ENCODE results near the gene PRXL2C. TPM values are rescaled to one million over a fixed set of nuclear protein-coding genes. Genes with fewer than 3 reads are reported as not detected.

PRXL2C gene
- total and polyA plus RNA-seq, 2 of the 13 experiments (the other 11 are each of a cell fraction or from before 2014, with no cell fraction given), result 11.0 to 13.2 TPM

GRCh38 chr9:96661711-96662110 lies 6.6 kb upstream of the PRXL2C start (continued):
- TF ChIP-seq ARHGAP35 (CRISPR knock-in tag; IDR thresholded peaks at IDR 0.05; ENCODE audit: borderline replicate concordance), result no peak
- TF ChIP-seq NCOR1 (IDR thresholded peaks at IDR 0.05; ENCODE audit: borderline replicate concordance, low read length), result no peak
- TF ChIP-seq ZNF282 (IDR thresholded peaks at IDR 0.05; ENCODE audit: partially characterized antibody), result no peak
- no peak for TF ChIP-seq GLI4 (CRISPR knock-in tag; IDR thresholded peaks at IDR 0.05; ENCODE audit: borderline replicate concordance)
- TF ChIP-seq ZNF782 (CRISPR knock-in tag; IDR thresholded peaks at IDR 0.05; ENCODE audit: borderline replicate concordance), result no peak
- TF ChIP-seq ZNF773 (CRISPR knock-in tag; IDR thresholded peaks at IDR 0.05; ENCODE audit: borderline replicate concordance), result no peak
- TF ChIP-seq MBD4 (IDR thresholded peaks at IDR 0.05; ENCODE audit: borderline replicate concordance, low read length), result no peak
- no peak for TF ChIP-seq ELF3 (CRISPR knock-in tag; IDR thresholded peaks at IDR 0.05)
- TF ChIP-seq BRF2 (CRISPR knock-in tag; IDR thresholded peaks at IDR 0.05), result no peak
- no peak for TF ChIP-seq ZNF792 (CRISPR knock-in tag; IDR thresholded peaks at IDR 0.05)

GRCh38 chr9:96660692-96661248 lies 5.7 kb upstream of the PRXL2C start:
- peaks cover 2% of the 10 kb centered on the region for H3K79me2 ChIP-seq (ENCODE audit: insufficient read depth, low read length)
- H3K4me2 ChIP-seq (ENCODE audit: low read depth, low read length), result peak overlapping the region; percentile 71
- in situ Hi-C loops (cut with HindIII; ENCODE audit: extremely low pct_ligation_motif_present, low pct_unique_long_range_greater_than_20kb), result loop anchor here (25.0 kb wide), 1 partner anchor 323 kb away; no protein-coding TSS in a partner anchor
- H3K9me3 ChIP-seq (ENCODE audit: low read length), result no peaks in the 10 kb centered on the region
- H3K36me3 ChIP-seq (replicated peaks in 1 of 2; ENCODE audit: control insufficient read depth in 1 of 2, insufficient read depth in 2 of 2, low read length in 2 of 2), result no peaks in the 10 kb centered on the region
- FAIRE-seq, result peak; percentile 12
- CTCF ChIA-PET (ENCODE audit: low intra/inter-chr PET ratio, low total read pairs), result no interaction called here
- H3K27me3 ChIP-seq (ENCODE audit: control insufficient read depth in 1 of 2, insufficient read depth in 2 of 2, low read length in 2 of 2), result no peaks in the 10 kb centered on the region
- DNase-seq (ENCODE audit: low spot score), result peak; percentile 87
- WGBS (ENCODE audit: low lambda C conversion rate), result 19% methylated on average over 7 of the region's 7 CpGs
- H3K27ac ChIP-seq (ENCODE audit: extremely low read length, insufficient read depth, low read length), result peak overlapping the region; percentile 42
- peaks cover 44% of the 10 kb centered on the region for H3K4me1 ChIP-seq (ENCODE audit: insufficient read depth, low read length)
- peak overlapping the region; percentile 12; the same call in 1 of the 2 replicates for H3K9ac ChIP-seq (ENCODE audit: insufficient read depth, low read depth, low read length)
- peak; percentile 86 for ATAC-seq
- no peaks in the 10 kb centered on the region for H4K20me1 ChIP-seq (ENCODE audit: insufficient read depth, low read length)
- BruUV-seq (replicated peaks), result no TSS peak
- intact Hi-C loops (cut with micrococcal nuclease; ENCODE audit: unreplicated experiment), result no loop called here
- POLR2A ChIA-PET, result interaction anchor here (0.8 kb wide), 1 partner anchor 95 kb away, joined by 3 read pairs; no protein-coding TSS in a partner anchor
- peak overlapping the region; percentile 4 to 45 (median 44); a peak in 4 of 6 replicates for H3K4me3 ChIP-seq (replicated peaks in 1 of 3; ENCODE audit: insufficient read depth in 1 of 3, low read depth in 2 of 3, low read length in 3 of 3)
- peak overlapping the region; percentile 56 for H2AFZ ChIP-seq (ENCODE audit: low read length)
- TF ChIP-seq STAG1 (CRISPR knock-in tag; IDR thresholded peaks at IDR 0.05), result no peak
- TF ChIP-seq CREM (IDR thresholded peaks at IDR 0.05), result no peak
- no peak for TF ChIP-seq CREM (CRISPR knock-in tag; IDR thresholded peaks at IDR 0.05)
- no peak for TF ChIP-seq IKZF5 (CRISPR knock-in tag; IDR thresholded peaks at IDR 0.05)
- peak; percentile 61 for TF ChIP-seq MED1 (CRISPR knock-in tag; IDR thresholded peaks at IDR 0.05)
- no peak for TF ChIP-seq PHF8 (CRISPR knock-in tag; IDR thresholded peaks at IDR 0.05)
- TF ChIP-seq RXRB (CRISPR knock-in tag; IDR thresholded peaks at IDR 0.05; ENCODE audit: borderline replicate concordance), result peak; percentile 62; the same call in 1 of the 2 replicates
- no peak for TF ChIP-seq ZNF256 (CRISPR knock-in tag; conservative IDR thresholded peaks at IDR 0.05)
- no peak for TF ChIP-seq GPBP1L1 (CRISPR knock-in tag; IDR thresholded peaks at IDR 0.05)
- no peak for TF ChIP-seq ZNF547 (CRISPR knock-in tag; IDR thresholded peaks at IDR 0.05)
- no peak for TF ChIP-seq SYNCRIP (IDR thresholded peaks at IDR 0.05; ENCODE audit: insufficient read depth, low read depth, low read length)
- no peak for TF ChIP-seq ZFP41 (CRISPR knock-in tag; IDR thresholded peaks at IDR 0.05; ENCODE audit: borderline replicate concordance)
- no peak for TF ChIP-seq ZNF232 (CRISPR knock-in tag; IDR thresholded peaks at IDR 0.05; ENCODE audit: borderline replicate concordance)
